Measurements from ENCODE around the gene RBKS. TPM values are rescaled to one million over a fixed set of nuclear protein-coding genes. Genes with fewer than 3 reads are reported as not detected.

Gene RBKS
- total RNA-seq, 2 experiments from 2014 or later = 2.6 to 3.0 TPM

DNA sequence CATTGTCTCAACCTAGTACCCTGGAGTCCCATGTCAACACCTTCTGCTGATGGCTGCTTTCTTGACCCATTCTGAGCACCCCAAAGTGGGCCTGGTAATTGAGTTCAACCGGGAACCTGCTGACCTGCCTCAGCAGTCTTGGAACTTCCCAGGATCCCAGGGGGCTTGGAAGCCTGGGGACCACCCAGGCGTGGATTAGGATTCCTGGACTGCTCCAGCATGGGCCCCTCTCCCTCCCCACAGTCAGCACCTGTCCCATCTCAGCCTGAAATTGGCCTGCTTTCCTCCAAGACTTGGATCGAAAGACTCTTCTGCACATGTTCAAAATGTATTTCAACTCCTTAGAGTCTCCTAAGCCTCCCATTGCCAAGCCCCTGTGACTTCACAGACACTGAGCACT is 134.1 kb downstream of the RBKS start:
- H3K4me1 Mint-ChIP-seq (ENCODE audit: low read depth) = no peaks in the 10 kb centered on the region
- no peak overlapping the region for H3K27ac ChIP-seq (ENCODE audit: low read depth in 1 of 2, low read length in 2 of 2)
- no peak overlapping the region for H3K4me3 ChIP-seq (ENCODE audit: low read length)
- H3K4me1 ChIP-seq (ENCODE audit: insufficient read depth, low read length) = peaks cover 2% of the 10 kb centered on the region
- no peaks in the 10 kb centered on the region for H3K27me3 Mint-ChIP-seq
- H3K36me3 Mint-ChIP-seq (ENCODE audit: low read depth) = no peaks in the 10 kb centered on the region
- CTCF ChIA-PET = no interaction called here
- peaks cover 2 to 14% of the 10 kb centered on the region in 2 experiments for H3K27me3 ChIP-seq (ENCODE audit: control insufficient read depth in 1 of 2, insufficient read depth in 2 of 2, low read length in 2 of 2)
- no peak overlapping the region for H3K27ac Mint-ChIP-seq
- ATAC-seq (ENCODE audit: poor library complexity) = no peak
- intact Hi-C loops (cut with DNase I, micrococcal nuclease) = no loop called here
- no peaks in the 10 kb centered on the region for H3K9me3 ChIP-seq (ENCODE audit: control insufficient read depth in 1 of 2, insufficient read depth in 1 of 2, low read length in 2 of 2)
- DNase-seq = no peak
- no peaks in the 10 kb centered on the region for H3K36me3 ChIP-seq (ENCODE audit: insufficient read depth, low read length)
- no peaks in the 10 kb centered on the region for H3K9me3 Mint-ChIP-seq
- TF ChIP-seq, protein P1, sequence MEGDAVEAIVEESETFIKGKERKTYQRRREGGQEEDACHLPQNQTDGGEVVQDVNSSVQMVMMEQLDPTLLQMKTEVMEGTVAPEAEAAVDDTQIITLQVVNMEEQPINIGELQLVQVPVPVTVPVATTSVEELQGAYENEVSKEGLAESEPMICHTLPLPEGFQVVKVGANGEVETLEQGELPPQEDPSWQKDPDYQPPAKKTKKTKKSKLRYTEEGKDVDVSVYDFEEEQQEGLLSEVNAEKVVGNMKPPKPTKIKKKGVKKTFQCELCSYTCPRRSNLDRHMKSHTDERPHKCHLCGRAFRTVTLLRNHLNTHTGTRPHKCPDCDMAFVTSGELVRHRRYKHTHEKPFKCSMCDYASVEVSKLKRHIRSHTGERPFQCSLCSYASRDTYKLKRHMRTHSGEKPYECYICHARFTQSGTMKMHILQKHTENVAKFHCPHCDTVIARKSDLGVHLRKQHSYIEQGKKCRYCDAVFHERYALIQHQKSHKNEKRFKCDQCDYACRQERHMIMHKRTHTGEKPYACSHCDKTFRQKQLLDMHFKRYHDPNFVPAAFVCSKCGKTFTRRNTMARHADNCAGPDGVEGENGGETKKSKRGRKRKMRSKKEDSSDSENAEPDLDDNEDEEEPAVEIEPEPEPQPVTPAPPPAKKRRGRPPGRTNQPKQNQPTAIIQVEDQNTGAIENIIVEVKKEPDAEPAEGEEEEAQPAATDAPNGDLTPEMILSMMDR (IDR thresholded peaks at IDR 0.05) = no peak
- POLR2A ChIA-PET = no interaction called here
- H3K4me3 Mint-ChIP-seq = no peak overlapping the region

DNA sequence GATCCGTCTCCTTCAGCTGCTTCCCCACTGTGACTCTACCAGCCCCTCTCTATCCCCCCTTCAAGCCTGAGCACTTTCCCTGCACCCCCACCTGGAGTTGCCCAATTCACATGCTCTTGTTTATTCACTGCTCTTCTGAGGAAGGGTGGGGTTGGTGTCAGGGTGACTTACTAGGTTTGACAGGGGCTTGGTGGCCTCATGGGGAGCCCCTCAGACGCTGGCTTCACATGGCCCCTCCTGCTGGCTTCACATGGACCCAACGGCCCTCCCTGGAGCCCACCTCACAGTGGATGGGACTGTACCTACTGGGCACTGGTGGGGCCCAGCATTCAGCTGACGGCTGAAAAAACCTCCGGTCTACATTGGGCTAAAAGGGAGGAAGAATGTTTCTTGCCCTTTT is 135.4 kb downstream of the RBKS start:
- H3K9me3 Mint-ChIP-seq = no peaks in the 10 kb centered on the region
- TF ChIP-seq, protein P1 (IDR thresholded peaks at IDR 0.05) = no peak
- no peak overlapping the region for H3K4me3 Mint-ChIP-seq
- H3K4me1 Mint-ChIP-seq (ENCODE audit: low read depth) = no peaks in the 10 kb centered on the region
- no peak overlapping the region for H3K4me3 ChIP-seq (ENCODE audit: low read length)
- H3K27ac ChIP-seq (ENCODE audit: low read depth in 1 of 2, low read length in 2 of 2) = no peak overlapping the region
- ChIA-PET CTCF (interaction anchor here (1.0 kb wide), 1 partner anchor 699 kb away, joined by 3 read pairs; no protein-coding TSS in a partner anchor), POLR2A (no interaction called here)
- no peaks in the 10 kb centered on the region for H3K9me3 ChIP-seq (ENCODE audit: control insufficient read depth in 1 of 2, insufficient read depth in 1 of 2, low read length in 2 of 2)
- intact Hi-C loops (cut with DNase I, micrococcal nuclease) = loop anchor here in 1 of 2 experiments (1.0 kb wide), 1 partner anchor 697 kb away; no protein-coding TSS in a partner anchor
- no peaks in the 10 kb centered on the region for H3K36me3 Mint-ChIP-seq (ENCODE audit: low read depth)
- peaks cover 2% of the 10 kb centered on the region for H3K4me1 ChIP-seq (ENCODE audit: insufficient read depth, low read length)
- no peaks in the 10 kb centered on the region for H3K27me3 Mint-ChIP-seq
- H3K36me3 ChIP-seq (ENCODE audit: insufficient read depth, low read length) = no peaks in the 10 kb centered on the region
- H3K27ac Mint-ChIP-seq = no peak overlapping the region
- peaks cover 2 to 14% of the 10 kb centered on the region in 2 experiments for H3K27me3 ChIP-seq (ENCODE audit: control insufficient read depth in 1 of 2, insufficient read depth in 2 of 2, low read length in 2 of 2)
- no peak for DNase-seq
- no peak for ATAC-seq (ENCODE audit: poor library complexity)

DNA sequence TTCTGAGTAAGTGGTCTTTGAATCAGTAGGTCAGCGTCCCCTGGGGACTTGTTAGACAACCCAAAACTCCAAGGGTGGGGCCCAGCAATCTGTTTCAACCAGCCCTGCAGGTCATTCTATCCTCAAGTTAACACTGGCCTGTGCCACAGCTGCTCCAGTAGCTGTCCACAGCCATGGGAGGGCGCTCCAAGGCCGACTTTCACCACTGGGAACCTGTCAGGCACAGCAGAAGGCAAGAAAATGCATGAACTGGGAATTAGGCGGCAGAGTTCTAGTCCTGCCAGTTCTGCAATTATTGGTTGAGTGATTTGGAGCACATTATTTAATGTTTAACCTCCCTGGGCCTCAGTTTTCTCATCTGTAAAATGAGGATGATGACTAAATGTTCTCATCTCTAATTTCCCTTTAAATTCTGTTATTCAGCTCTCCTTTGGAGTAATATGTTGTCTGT is 136.0 kb downstream of the RBKS start:
- peaks cover 2 to 14% of the 10 kb centered on the region in 2 experiments for H3K27me3 ChIP-seq (ENCODE audit: control insufficient read depth in 1 of 2, insufficient read depth in 2 of 2, low read length in 2 of 2)
- H3K4me1 ChIP-seq (ENCODE audit: insufficient read depth, low read length) = peaks cover 2% of the 10 kb centered on the region
- H3K27ac Mint-ChIP-seq = no peak overlapping the region
- no peaks in the 10 kb centered on the region for H3K36me3 ChIP-seq (ENCODE audit: insufficient read depth, low read length)
- peaks cover 3% of the 10 kb centered on the region for H3K27me3 Mint-ChIP-seq
- peak; percentile 54 to 76 (median 64) for DNase-seq
- H3K9me3 Mint-ChIP-seq = no peaks in the 10 kb centered on the region
- ChIA-PET POLR2A (no interaction called here), CTCF (interaction anchor here (1.0 kb wide), 2 partner anchors 699 to 739 kb away, joined by 3 read pairs; no protein-coding TSS in a partner anchor)
- intact Hi-C loops (cut with DNase I, micrococcal nuclease) = loop anchor here in 1 of 2 experiments (1.0 kb wide), 1 partner anchor 698 kb away; no protein-coding TSS in a partner anchor
- H3K4me3 ChIP-seq (ENCODE audit: low read length) = no peak overlapping the region
- peaks cover 0 to 5% of the 10 kb centered on the region in 2 experiments for H3K9me3 ChIP-seq (ENCODE audit: control insufficient read depth in 1 of 2, insufficient read depth in 1 of 2, low read length in 2 of 2)
- H3K4me3 Mint-ChIP-seq = no peak overlapping the region
- no peak overlapping the region for H3K27ac ChIP-seq (ENCODE audit: low read depth in 1 of 2, low read length in 2 of 2)
- no peaks in the 10 kb centered on the region for H3K36me3 Mint-ChIP-seq (ENCODE audit: low read depth)
- peak; percentile 71 for ATAC-seq (ENCODE audit: poor library complexity)
- no peaks in the 10 kb centered on the region for H3K4me1 Mint-ChIP-seq (ENCODE audit: low read depth)
- TF ChIP-seq, protein P1 (IDR thresholded peaks at IDR 0.05) = peak; percentile 46

Data from CD4-positive, alpha-beta T cell (primary cell).